Activated T-cell treated with anti-CD3 and anti-CD28 coated beads, Interleukin-2, amount 50 U/mL, for 72 hours (primary cell): Measurements from ENCODE around the gene TBC1D14. TPM values are rescaled to one million over a fixed set of nuclear protein-coding genes. Genes with fewer than 3 reads are reported as not detected.
"Not testable (repeated sequence)": the region's sequence is repeated elsewhere in the genome, so short reads cannot be mapped to it uniquely, and the experiment has no call there.

Experiments used
- ATAC-seq, 2 donors: fragments of 150-1000 bp; cut with Tn5 transposase; replicated peaks in 1 of 2; 2 replicates each; pipeline ENCODE4 v1.10.0; 2021; ENCODE audit warnings: moderate library complexity in 2 of 2, mild to moderate bottlenecking in 1 of 2
- DNase-seq, 2 donors: peaks; one replicate each; pipeline ENCODE4 v3.0.0; 2021 to 2022; ENCODE audit warnings: mixed read lengths in 1 of 2
- H3K27ac Mint-ChIP-seq: one replicate; pipeline ENCODE4 v1.8.0; 2022; ENCODE audit warnings: mild to moderate bottlenecking, moderate library complexity, mixed read lengths
- H3K27me3 Mint-ChIP-seq: one replicate; pipeline ENCODE4 v1.8.0; 2022; ENCODE audit warnings: low read depth, mixed read lengths
- H3K36me3 Mint-ChIP-seq, 2 donors: one replicate each; pipeline ENCODE4 v1.8.0; 2022; ENCODE audit warnings: mixed read lengths in 2 of 2, mild to moderate bottlenecking in 1 of 2; ENCODE audit not compliant: insufficient read depth in 2 of 2
- H3K4me1 Mint-ChIP-seq: one replicate; pipeline ENCODE4 v1.8.0; 2022; ENCODE audit warnings: low read depth, mixed read lengths
- H3K4me3 Mint-ChIP-seq, 2 donors: one replicate each; pipeline ENCODE4 v1.8.0; 2022; ENCODE audit warnings: mild to moderate bottlenecking in 2 of 2, mixed read lengths in 2 of 2, moderate library complexity in 2 of 2
- H3K9me3 Mint-ChIP-seq, 2 donors: one replicate each; pipeline ENCODE4 v1.8.0; 2022; ENCODE audit warnings: mixed read lengths in 2 of 2
- total RNA-seq, 2 donors: library from RNA; stranded (reverse); gene quantifications; one replicate each; pipeline ENCODE4 v1.2.3, GENCODE V29; 2022

Gene TBC1D14
- total RNA-seq, 2 donors from 2014 or later, result 26.5 to 32.4 TPM

GRCh38 chr4:6893449-6894085 is 16.1 kb upstream of the TBC1D14 start:
- ATAC-seq (no peak), DNase-seq (no peak)
- H3K4me1 Mint-ChIP-seq, result peaks cover 41% of the 10 kb centered on the region
- peaks cover 1 to 3% of the 10 kb centered on the region in 2 donors for H3K9me3 Mint-ChIP-seq
- no peaks in the 10 kb centered on the region for H3K27me3 Mint-ChIP-seq
- peaks cover 6 to 12% of the 10 kb centered on the region in 2 donors for H3K36me3 Mint-ChIP-seq
- no peak overlapping the region for H3K4me3 Mint-ChIP-seq
- no peak overlapping the region for H3K27ac Mint-ChIP-seq

- DNase-seq (no peak), ATAC-seq (no peak)
- Mint-ChIP-seq H3K27me3 (no peaks in the 10 kb centered on the region), H3K9me3 (peaks cover 1 to 3% of the 10 kb centered on the region in 2 donors), H3K36me3 (peaks cover 6 to 12% of the 10 kb centered on the region in 2 donors), H3K4me3 (no peak overlapping the region), H3K4me1 (peaks cover 46% of the 10 kb centered on the region), H3K27ac (no peak overlapping the region)
Observed at GRCh38 chr4:6894086-6894478, 15.5 kb upstream of the TBC1D14 start.

DNA sequence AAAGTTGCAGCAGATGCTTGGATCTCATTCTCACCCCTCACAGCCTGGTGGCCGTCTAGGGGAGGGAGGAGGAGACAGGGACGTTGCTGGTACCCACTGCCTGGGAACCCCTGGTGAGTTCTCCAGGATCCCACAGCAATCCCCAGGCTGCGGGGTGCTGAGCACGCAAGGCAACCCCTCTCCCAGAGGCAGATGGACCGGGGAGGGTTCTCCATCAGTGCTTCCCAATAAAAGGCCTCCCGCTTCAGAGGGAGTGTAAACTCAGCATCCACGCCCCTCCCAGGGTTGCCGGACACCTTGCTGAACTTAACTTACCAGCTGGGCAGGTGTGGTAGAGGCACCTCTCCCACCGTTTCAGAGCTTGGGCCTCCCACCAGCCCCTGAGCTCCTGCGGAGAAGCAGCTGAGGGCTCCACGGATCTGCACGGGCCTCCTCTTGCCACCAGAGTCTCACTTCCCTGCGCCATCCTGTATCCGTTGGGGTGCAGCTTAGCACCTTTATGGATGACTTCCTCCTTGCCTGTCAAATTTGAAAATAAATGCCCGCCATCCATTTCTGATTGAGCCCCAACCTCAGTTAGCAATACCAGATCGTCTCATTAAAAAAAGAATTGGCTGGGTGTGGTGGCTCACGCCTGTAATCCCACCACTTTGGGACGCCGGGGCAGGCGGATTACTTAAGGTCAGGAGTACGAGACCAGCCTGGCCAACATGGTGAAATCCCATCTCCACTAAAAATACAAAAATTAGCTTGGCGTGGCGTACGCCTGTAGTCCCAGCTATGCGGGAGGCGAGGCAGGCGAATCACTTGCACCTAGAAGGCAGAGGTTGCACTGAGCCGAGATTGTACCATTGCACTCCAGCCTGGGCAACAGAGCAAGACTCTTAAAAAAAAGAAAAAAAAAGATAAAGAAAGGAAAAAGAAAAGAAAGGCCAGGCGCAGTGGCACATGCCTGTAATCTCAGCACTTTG is 14.8 kb upstream of the TBC1D14 start:
- Mint-ChIP-seq H3K4me1 (peaks cover 54% of the 10 kb centered on the region), H3K27ac (peak overlapping the region; percentile 64), H3K27me3 (no peaks in the 10 kb centered on the region), H3K9me3 (peaks cover 1 to 3% of the 10 kb centered on the region in 2 donors), H3K36me3 (peaks cover 6 to 10% of the 10 kb centered on the region in 2 donors), H3K4me3 (peak overlapping the region in 1 of 2 donors; percentile 32)
- ATAC-seq (no peak), DNase-seq (no peak)

DNA sequence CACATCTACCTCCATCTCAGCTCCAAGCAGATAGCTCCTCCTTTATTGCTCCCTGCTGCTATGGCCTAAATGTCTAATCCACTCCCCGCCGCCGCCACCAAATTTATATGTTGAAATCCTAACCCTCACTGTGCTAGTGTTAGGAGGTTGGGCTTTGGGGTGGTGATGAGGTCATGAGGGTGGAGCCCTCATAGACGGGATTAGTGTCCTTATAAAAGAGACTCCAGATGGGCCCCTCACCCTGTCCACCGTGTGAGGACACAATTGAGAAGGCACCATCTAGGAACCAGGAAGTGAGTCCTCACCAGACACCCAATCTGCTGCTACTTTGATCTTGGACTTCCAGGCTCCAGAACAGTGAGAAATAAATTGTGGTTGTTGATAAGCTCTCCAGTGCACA is 13.6 kb upstream of the TBC1D14 start:
- H3K4me1 Mint-ChIP-seq, result peaks cover 60% of the 10 kb centered on the region
- DNase-seq (no peak), ATAC-seq (no peak)
- H3K36me3 Mint-ChIP-seq, result peaks cover 0 to 2% of the 10 kb centered on the region in 2 donors
- no peak overlapping the region for H3K4me3 Mint-ChIP-seq
- peaks cover 0 to 1% of the 10 kb centered on the region in 2 donors for H3K9me3 Mint-ChIP-seq
- no peaks in the 10 kb centered on the region for H3K27me3 Mint-ChIP-seq
- H3K27ac Mint-ChIP-seq, result no peak overlapping the region

DNA sequence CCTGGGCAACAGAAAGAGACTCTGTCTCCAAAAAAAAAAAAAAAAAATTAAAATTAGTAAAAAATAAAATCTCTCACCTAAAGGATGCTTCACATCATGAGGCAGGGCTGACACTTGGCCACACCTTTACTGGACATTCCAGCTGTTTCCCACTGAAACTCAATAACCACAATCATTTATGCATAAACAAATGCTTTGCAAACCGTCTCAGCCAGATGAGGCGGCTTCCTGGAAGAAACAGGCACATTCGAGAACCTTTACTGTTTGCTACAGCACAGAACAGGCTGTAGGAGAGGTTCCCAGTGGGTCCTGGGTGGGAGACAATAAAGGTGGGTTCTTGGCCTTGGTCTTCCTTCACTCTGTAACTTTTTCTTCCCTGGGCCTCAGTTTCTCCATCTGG is 10.9 kb upstream of the TBC1D14 start:
- no peak for DNase-seq
- Mint-ChIP-seq H3K36me3 (no peaks in the 10 kb centered on the region), H3K9me3 (peaks cover 0 to 1% of the 10 kb centered on the region in 2 donors), H3K4me3 (peak overlapping the region; percentile 52 to 72), H3K4me1 (peaks cover 37% of the 10 kb centered on the region), H3K27ac (peak overlapping the region; percentile 92), H3K27me3 (no peaks in the 10 kb centered on the region)
- ATAC-seq, result peak; percentile 3 to 10

GRCh38 chr4:6900181-6900812 is 9.3 kb upstream of the TBC1D14 start:
- H3K9me3 Mint-ChIP-seq, result peaks cover 0 to 1% of the 10 kb centered on the region in 2 donors
- DNase-seq (no peak), ATAC-seq (no peak)
- peak overlapping the region; percentile 7 for H3K27ac Mint-ChIP-seq
- no peaks in the 10 kb centered on the region for H3K27me3 Mint-ChIP-seq
- H3K4me3 Mint-ChIP-seq, result peak overlapping the region in 1 of 2 donors; percentile 72
- peaks cover 30% of the 10 kb centered on the region for H3K4me1 Mint-ChIP-seq
- H3K36me3 Mint-ChIP-seq, result no peaks in the 10 kb centered on the region

GRCh38 chr4:6900956-6901355 is 8.7 kb upstream of the TBC1D14 start:
- peaks cover 29% of the 10 kb centered on the region for H3K4me1 Mint-ChIP-seq
- H3K27me3 Mint-ChIP-seq, result no peaks in the 10 kb centered on the region
- peaks cover 0 to 1% of the 10 kb centered on the region in 2 donors for H3K9me3 Mint-ChIP-seq
- H3K4me3 Mint-ChIP-seq, result no peak overlapping the region
- no peak for ATAC-seq
- H3K36me3 Mint-ChIP-seq, result no peaks in the 10 kb centered on the region
- DNase-seq, result no peak
- H3K27ac Mint-ChIP-seq, result no peak overlapping the region

DNA sequence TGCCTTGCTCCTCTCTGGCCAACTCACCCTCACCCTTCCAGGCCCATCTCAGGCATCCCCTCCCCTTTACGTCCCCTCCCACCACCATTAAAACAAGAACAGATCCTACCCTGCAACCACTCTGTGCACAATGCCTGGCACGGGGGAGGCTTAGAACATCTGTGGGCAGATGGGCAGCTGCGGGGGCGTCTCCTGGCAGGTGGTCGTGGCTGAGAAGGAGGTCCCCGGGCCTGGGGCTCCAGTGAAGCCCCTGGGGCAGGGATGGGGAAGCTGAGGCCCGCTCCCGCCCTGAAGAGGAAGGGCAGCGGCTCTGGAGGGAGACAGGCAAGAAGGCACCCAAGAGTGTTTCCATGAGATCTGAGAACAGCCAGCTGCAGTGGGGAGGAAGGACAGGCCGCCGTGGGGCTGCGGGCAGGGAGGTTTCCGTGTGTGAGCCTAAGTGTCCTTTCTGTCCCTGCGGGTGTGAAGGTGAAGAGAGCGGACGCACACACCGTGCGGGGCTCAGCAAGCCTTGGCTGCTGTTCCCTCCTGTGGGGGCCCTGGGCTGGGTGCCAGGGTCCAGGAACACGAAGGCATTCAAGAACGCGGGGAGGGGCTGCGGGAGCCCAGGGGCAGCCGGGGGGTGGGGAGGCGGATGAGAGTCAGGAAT is 7.8 kb upstream of the TBC1D14 start:
- no peak for ATAC-seq

DNA sequence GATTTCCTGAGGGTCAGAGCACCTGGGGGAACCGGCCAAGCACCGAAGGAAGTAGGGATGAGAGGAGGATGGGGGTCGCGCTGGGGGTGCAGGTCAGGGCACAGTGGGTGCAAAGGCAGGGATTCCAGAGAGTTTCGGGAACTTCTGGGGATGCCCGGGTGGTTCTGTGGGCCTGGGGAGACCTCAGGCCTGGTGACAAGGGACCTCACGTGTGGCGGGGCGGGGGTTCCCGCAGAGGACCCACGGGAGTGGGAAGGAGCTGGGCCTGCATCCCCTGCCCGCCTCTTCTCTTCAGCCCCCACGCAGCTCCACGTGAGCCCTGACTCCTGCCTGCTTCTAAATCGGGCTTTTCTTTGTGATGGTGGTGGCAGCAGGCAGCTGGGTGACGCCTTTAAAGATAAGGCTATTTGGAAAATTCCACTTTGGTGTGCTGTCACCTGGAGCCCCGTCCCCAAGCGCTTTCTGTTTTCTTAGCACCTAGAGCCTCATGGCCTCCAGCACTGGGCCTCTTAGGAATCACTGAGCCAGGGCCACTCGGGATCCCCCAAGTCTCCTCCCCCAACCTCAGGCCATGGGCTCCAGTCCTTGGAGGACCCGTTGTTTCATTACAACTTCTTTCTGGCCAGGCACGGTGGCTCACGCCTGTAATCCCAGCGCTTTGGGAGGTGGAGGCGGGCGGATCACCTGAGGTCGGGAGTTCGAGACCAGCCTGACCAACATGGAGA is 7.1 kb upstream of the TBC1D14 start:
- no peaks in the 10 kb centered on the region for H3K36me3 Mint-ChIP-seq
- peaks cover 32% of the 10 kb centered on the region for H3K4me1 Mint-ChIP-seq
- no peak overlapping the region for H3K4me3 Mint-ChIP-seq
- H3K27ac Mint-ChIP-seq, result no peak overlapping the region
- DNase-seq (no peak), ATAC-seq (no peak)
- H3K27me3 Mint-ChIP-seq, result peaks cover 7% of the 10 kb centered on the region
- no peaks in the 10 kb centered on the region for H3K9me3 Mint-ChIP-seq

More for the DNA sequence above, 7.8 kb upstream of the TBC1D14 start:
- Mint-ChIP-seq H3K27me3 (no peaks in the 10 kb centered on the region), H3K4me1 (peaks cover 29% of the 10 kb centered on the region), H3K9me3 (no peaks in the 10 kb centered on the region), H3K36me3 (no peaks in the 10 kb centered on the region), H3K4me3 (no peak overlapping the region), H3K27ac (no peak overlapping the region)
- no peak for DNase-seq

DNA sequence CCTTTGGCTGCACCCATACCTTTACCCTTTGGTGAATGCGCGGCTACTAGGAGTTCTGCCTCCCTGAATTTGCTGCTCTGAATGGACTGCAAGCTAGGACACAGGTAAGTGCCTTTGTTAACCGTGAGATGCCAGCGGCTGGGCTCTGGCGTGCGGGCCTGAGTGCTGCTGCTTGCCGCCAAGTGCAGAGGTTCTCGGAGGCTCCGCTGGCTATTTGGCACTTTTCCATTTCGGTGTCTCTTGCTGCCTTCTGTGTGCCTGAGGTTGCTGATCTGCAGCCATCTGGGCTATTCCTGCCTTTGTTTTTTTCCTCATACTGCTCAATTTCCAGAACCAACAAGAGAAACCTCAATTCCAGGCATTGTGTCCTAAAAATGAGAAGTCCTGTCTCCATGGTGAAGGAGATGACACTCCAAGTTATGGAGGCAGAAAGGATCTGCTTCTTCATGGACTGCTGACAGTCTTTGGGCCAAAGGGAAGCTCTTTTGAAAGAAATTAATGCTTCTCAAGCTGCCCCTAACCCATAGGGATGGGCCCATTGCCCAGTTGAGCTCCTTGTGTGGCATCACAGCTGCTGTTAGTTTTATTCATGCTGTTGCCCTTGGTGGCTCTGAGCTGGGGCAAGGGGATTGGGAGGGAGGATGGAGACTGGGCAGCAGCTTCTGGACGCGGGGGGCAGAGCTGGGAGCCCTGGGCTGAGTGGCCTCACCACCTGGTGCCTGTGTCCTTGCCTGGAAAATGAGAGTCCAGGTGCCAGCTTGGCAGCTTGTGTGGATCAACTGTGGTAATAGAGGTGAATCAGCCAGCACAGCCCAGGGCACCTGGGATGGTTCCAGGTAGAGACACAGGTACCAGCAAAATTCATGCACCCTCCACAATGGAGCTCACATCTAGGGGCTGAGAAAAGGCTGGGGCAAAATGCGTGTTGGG is 3.8 kb upstream of the TBC1D14 start:
- no peak overlapping the region for H3K4me3 Mint-ChIP-seq
- no peaks in the 10 kb centered on the region for H3K36me3 Mint-ChIP-seq
- no peak overlapping the region for H3K27ac Mint-ChIP-seq
- DNase-seq (no peak), ATAC-seq (no peak)
- H3K4me1 Mint-ChIP-seq, result peaks cover 31% of the 10 kb centered on the region
- H3K9me3 Mint-ChIP-seq, result no peaks in the 10 kb centered on the region
- H3K27me3 Mint-ChIP-seq, result peaks cover 11% of the 10 kb centered on the region

- ATAC-seq, result not testable (repeated sequence)
- H3K27me3 Mint-ChIP-seq, result peaks cover 11% of the 10 kb centered on the region
- peaks cover 37% of the 10 kb centered on the region for H3K4me1 Mint-ChIP-seq
Observed at GRCh38 chr4:6906486-6906885, 3.1 kb upstream of the TBC1D14 start.

More at GRCh38 chr4:6906486-6906885, 3.1 kb upstream of the TBC1D14 start:
- not testable (repeated sequence) for H3K36me3 Mint-ChIP-seq, H3K27ac Mint-ChIP-seq, H3K9me3 Mint-ChIP-seq, H3K4me3 Mint-ChIP-seq, DNase-seq
